A673 (cell line): ENCODE results near the gene CTCF.

Source experiments
- CTCF ChIP-seq: fragments of 300-800, 200-600 bp; sonication (generic); conservative IDR thresholded peaks from 2 replicates; pipeline ENCODE4 v1.5.1; 2017; ENCODE audit warnings: low read depth, mild to moderate bottlenecking, antibody characterized with exemption, low read length, moderate library complexity, mixed read lengths
- EZH2 ChIP-seq: fragments of 200-600 bp; sonication (generic); IDR thresholded peaks from 2 replicates; pipeline ENCODE4 v1.6.1; 2017; ENCODE audit warnings: borderline replicate concordance, low read depth, mild to moderate bottlenecking, mixed read lengths, antibody characterized with exemption, low read length; ENCODE audit not compliant: poor library complexity, severe bottlenecking

GRCh38 chr16:67628216-67628615 lies 65.9 kb downstream of the CTCF start:
- no peak for TF ChIP-seq CTCF
- TF ChIP-seq EZH2: no peak
